ENCODE results near the gene ENG.

The ENG gene

DNA sequence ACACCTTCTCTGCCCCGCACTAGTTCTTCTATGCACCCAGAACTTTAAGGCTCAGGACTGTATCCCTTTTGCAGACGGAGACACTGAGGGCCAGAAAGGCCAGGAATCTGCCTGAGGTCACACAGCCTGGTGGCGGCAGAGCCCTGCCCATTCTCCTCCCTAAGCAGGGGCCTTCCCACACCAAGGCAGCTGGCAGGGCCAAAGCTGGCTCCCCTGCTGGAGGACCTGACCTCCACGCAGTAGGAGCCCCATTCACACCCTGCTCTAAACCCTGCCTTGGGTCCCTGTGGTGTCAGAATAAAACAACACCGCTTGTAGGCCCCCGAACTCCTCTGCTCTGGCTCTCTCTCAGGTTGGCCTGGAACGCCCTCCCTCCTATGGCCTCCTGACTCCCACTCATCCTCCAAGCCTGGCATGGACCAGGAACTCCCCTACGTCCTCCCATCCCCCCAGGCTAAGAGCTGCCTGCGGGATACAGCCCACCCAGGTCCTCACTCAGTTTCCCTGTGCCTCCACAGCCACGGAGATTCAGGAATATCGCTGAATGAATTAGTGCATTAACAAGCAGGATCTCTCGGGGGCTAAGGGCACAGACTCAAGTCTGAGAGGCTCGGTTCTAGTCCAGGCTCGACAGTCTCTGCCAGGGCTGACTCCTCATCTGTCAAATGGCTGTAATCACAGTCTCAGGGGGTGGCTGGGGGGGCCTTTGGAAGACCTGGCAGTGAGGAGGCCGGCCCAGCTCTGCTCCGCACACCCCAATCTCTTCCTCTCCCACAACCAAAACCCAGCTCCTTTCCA lies 42.1 kb upstream of the ENG start:
- no peak overlapping the region; the same call in 1 of the 2 replicates for H3K4me3 ChIP-seq (ENCODE audit: low read depth, low read length)
- TF ChIP-seq, protein P1, sequence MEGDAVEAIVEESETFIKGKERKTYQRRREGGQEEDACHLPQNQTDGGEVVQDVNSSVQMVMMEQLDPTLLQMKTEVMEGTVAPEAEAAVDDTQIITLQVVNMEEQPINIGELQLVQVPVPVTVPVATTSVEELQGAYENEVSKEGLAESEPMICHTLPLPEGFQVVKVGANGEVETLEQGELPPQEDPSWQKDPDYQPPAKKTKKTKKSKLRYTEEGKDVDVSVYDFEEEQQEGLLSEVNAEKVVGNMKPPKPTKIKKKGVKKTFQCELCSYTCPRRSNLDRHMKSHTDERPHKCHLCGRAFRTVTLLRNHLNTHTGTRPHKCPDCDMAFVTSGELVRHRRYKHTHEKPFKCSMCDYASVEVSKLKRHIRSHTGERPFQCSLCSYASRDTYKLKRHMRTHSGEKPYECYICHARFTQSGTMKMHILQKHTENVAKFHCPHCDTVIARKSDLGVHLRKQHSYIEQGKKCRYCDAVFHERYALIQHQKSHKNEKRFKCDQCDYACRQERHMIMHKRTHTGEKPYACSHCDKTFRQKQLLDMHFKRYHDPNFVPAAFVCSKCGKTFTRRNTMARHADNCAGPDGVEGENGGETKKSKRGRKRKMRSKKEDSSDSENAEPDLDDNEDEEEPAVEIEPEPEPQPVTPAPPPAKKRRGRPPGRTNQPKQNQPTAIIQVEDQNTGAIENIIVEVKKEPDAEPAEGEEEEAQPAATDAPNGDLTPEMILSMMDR (IDR thresholded peaks at IDR 0.05; ENCODE audit: low read depth, low read length) = no peak
- H3K4me1 ChIP-seq = peaks cover 6% of the 10 kb centered on the region; the same call in 1 of the 2 replicates
- H3K9me3 ChIP-seq = no peaks in the 10 kb centered on the region
- no peak for DNase-seq
- peaks cover 48% of the 10 kb centered on the region for H3K36me3 ChIP-seq
- no peaks in the 10 kb centered on the region for H3K27me3 ChIP-seq

GRCh38 chr9:127895811-127896210 lies 41.4 kb upstream of the ENG start:
- peaks cover 54% of the 10 kb centered on the region for H3K36me3 ChIP-seq

DNA sequence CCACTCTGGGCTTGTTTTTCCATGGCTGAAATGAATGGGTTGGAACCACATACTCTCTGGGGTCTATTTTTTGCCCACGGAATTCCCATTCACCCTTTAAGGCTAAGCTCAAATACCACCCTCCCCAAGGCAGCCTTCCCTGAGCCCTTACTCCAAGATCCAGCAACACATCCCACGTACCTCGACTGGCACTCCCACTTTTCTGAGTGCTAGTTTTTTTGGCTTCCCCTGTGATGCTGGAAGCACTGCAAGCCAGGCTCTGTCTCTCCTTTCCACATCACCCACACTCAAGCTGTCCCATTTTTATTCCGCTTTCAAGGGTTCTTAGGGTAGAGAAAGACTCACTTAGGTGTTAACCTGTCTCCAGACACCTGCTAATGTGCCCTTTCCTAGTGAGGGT lies 38.9 kb upstream of the ENG start:
- no peak overlapping the region for H3K4me3 ChIP-seq (ENCODE audit: low read depth, low read length)
- DNase-seq = no peak
- TF ChIP-seq, protein P1 (IDR thresholded peaks at IDR 0.05; ENCODE audit: low read depth, low read length) = no peak
- no peaks in the 10 kb centered on the region for H3K9me3 ChIP-seq
- peaks cover 70% of the 10 kb centered on the region for H3K36me3 ChIP-seq
- H3K4me1 ChIP-seq = peaks cover 2% of the 10 kb centered on the region; the same call in 1 of the 2 replicates
- H3K27me3 ChIP-seq = no peaks in the 10 kb centered on the region

More at GRCh38 chr9:127895811-127896210, 41.4 kb upstream of the ENG start:
- TF ChIP-seq, protein P1 (IDR thresholded peaks at IDR 0.05; ENCODE audit: low read depth, low read length) = no peak
- peaks cover 6% of the 10 kb centered on the region; the same call in 1 of the 2 replicates for H3K4me1 ChIP-seq
- DNase-seq = no peak
- H3K4me3 ChIP-seq (ENCODE audit: low read depth, low read length) = no peak overlapping the region
- H3K27me3 ChIP-seq = no peaks in the 10 kb centered on the region
- no peaks in the 10 kb centered on the region for H3K9me3 ChIP-seq

DNA sequence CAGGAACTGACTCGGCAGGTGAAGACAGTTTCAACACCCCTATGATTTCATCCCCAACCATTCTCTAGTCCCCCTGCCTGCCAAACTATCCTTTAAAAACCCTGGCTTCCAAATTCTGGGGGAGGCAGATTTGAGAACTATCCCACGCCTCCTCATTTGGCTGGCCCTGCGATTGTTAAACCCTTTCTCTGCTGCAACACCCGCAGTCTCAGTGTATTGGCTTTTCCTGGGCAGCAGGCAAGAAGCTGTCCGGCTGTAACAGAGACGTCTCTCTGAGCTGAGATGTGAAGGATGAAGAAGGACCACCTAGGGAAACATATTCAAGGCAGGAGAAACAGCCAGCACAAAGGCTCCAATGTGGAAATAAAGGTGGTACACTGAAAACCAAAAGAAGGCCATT lies 38.4 kb upstream of the ENG start:
- no peaks in the 10 kb centered on the region for H3K27me3 ChIP-seq
- H3K4me3 ChIP-seq (ENCODE audit: low read depth, low read length) = no peak overlapping the region
- TF ChIP-seq, protein P1 (IDR thresholded peaks at IDR 0.05; ENCODE audit: low read depth, low read length) = no peak
- H3K4me1 ChIP-seq = peaks cover 2% of the 10 kb centered on the region; the same call in 1 of the 2 replicates
- H3K9me3 ChIP-seq = no peaks in the 10 kb centered on the region
- H3K36me3 ChIP-seq = peaks cover 71% of the 10 kb centered on the region
- DNase-seq = no peak

DNA sequence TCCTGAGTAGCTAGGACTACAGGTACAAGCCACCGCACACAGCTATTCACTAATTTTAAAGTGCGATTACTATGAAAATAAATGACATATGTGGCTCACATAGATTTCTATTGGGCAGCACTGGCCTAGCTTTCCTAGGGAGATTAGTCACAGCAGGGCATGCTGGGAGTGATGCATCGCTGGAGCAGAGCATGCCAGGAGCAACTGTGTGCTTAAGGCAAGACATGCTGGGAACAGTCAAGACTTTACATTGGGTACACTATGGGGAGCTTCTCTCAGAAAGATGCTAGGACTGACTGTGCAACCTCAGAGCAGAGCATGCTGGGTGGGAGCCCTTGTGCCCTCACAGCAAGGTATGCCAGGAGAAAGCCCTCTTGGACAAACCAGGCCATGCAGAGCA lies 35.6 kb upstream of the ENG start:
- no peak for DNase-seq
- H3K4me1 ChIP-seq = no peaks in the 10 kb centered on the region; the same call in 1 of the 2 replicates
- H3K36me3 ChIP-seq = peaks cover 72% of the 10 kb centered on the region

More for the DNA sequence above, 35.6 kb upstream of the ENG start:
- no peaks in the 10 kb centered on the region for H3K9me3 ChIP-seq
- H3K4me3 ChIP-seq (ENCODE audit: low read depth, low read length) = no peak overlapping the region
- TF ChIP-seq, protein P1 (IDR thresholded peaks at IDR 0.05; ENCODE audit: low read depth, low read length) = no peak
- H3K27me3 ChIP-seq = no peaks in the 10 kb centered on the region
